ENCODE results near the gene PRIMA1. TPM values are rescaled to one million over a fixed set of nuclear protein-coding genes. Genes with fewer than 3 reads are reported as not detected.

Gene PRIMA1
- total RNA-seq, 6 donors from 2014 or later: under 0.01 to 1.8 (median 0.62) TPM

DNA sequence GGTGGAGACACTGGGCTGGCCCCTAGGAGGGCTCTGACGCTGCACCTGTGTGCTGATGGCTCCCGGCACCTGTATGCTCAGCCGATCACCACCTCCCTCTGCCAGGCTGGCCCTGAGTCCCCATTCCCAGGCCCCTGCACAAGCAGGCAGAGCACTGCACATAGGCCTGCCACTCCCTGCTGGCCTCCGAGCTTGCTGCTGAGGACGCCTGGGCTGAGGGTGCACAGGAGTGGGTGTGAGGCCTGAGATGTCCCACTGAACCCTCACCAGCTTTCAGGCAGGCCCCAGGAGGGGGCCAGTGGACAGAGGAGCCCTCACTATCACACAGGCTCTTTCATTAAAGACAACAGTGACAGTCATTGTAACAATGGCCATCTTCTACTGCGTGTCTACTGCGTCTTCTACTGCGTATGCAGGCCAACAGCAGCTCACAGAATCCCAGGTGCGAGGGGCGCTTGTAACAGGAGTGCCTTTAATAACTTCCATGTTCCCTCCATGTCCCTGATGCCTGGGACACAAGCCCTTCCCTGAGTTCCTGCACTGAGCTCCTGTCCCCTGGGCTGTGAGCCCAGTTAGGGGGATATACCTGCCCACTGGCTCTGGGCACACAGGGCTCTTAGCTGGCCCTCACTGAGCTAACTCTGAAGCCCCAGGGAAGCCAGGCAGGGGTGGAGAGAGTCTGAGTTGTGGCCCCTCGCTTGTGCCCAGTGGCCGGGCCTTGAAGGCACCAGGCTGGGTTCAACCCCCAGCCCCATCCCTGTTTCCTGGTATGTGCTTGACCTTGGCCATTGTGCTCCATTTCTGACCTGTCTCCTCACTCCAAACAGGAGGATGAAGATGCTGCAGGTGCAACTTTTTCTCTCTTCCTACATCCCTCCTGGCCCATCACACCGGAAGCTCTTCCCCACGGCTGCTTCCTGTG lies 71.3 kb downstream of the PRIMA1 start:
- 91 to 99% methylated on average over 7 to 14 of the region's 14 CpGs for WGBS, 2 donors
- ATAC-seq (ENCODE audit: low FRiP score in 2 of 2) (no peak), DNase-seq (peak in 1 of 2 donors; percentile 46)
- no peaks in the 10 kb centered on the region for H3K4me1 ChIP-seq
- TF ChIP-seq POLR2AphosphoS5 (IDR thresholded peaks at IDR 0.05): no peak
- TF ChIP-seq EP300 (IDR thresholded peaks at IDR 0.05): no peak
- TF ChIP-seq, protein P1, sequence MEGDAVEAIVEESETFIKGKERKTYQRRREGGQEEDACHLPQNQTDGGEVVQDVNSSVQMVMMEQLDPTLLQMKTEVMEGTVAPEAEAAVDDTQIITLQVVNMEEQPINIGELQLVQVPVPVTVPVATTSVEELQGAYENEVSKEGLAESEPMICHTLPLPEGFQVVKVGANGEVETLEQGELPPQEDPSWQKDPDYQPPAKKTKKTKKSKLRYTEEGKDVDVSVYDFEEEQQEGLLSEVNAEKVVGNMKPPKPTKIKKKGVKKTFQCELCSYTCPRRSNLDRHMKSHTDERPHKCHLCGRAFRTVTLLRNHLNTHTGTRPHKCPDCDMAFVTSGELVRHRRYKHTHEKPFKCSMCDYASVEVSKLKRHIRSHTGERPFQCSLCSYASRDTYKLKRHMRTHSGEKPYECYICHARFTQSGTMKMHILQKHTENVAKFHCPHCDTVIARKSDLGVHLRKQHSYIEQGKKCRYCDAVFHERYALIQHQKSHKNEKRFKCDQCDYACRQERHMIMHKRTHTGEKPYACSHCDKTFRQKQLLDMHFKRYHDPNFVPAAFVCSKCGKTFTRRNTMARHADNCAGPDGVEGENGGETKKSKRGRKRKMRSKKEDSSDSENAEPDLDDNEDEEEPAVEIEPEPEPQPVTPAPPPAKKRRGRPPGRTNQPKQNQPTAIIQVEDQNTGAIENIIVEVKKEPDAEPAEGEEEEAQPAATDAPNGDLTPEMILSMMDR (IDR thresholded peaks at IDR 0.05): no peak
- TF ChIP-seq POLR2A (IDR thresholded peaks at IDR 0.05): no peak
- H3K36me3 ChIP-seq: no peaks in the 10 kb centered on the region
- no peaks in the 10 kb centered on the region for H3K27me3 ChIP-seq
- no peaks in the 10 kb centered on the region for H3K9me3 ChIP-seq
- no peak overlapping the region for H3K27ac ChIP-seq
- H3K4me3 ChIP-seq: no peak overlapping the region

DNA sequence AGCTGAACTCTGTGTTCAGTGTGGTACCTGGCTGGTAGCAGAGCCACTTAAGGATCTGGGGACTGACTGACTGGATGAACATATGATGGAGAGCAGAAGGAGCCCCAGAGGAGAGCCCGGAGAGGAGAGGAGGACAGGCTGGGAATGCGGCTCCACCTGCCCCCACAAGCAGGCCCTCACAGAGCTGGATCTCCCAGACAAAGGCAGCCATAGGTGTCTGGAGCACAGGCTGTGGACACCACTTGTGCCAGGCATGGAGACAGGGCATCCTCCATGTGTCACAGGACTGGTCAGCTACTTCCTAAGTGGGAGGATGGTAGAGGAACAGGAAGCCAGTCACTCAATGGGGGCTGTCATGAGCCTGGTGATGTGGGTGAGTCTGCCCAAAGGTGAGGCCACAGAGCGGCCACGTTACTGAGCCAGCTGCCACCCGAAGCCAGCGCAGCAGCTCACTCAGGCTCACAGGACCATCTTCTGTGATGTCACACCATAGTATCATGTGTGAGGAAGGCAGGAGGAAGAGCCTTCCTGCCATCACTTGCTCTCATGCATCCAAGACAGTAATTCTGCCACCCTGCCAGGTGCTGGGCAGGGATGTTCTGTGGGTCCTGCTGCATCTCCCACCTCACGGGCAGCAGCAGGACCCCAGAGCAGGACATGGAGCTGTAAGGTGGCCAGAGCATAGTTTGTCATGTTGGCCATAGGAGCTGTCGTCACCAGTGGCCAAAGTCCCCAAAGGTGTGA lies 72.1 kb downstream of the PRIMA1 start:
- Histone ChIP-seq H3K4me1 (no peaks in the 10 kb centered on the region), H3K4me3 (no peak overlapping the region), H3K27ac (no peak overlapping the region), H3K36me3 (no peaks in the 10 kb centered on the region), H3K9me3 (no peaks in the 10 kb centered on the region), H3K27me3 (no peaks in the 10 kb centered on the region)
- no peak for ATAC-seq (ENCODE audit: low FRiP score in 2 of 2)
- DNase-seq: no peak
- 85 to 88% methylated on average over 2 to 6 of the region's 8 CpGs for WGBS, 2 donors
- no peak for TF ChIP-seq POLR2A (IDR thresholded peaks at IDR 0.05)
- no peak for TF ChIP-seq EP300 (IDR thresholded peaks at IDR 0.05)
- TF ChIP-seq POLR2AphosphoS5 (IDR thresholded peaks at IDR 0.05): no peak
- TF ChIP-seq, protein P1 (IDR thresholded peaks at IDR 0.05): no peak

DNA sequence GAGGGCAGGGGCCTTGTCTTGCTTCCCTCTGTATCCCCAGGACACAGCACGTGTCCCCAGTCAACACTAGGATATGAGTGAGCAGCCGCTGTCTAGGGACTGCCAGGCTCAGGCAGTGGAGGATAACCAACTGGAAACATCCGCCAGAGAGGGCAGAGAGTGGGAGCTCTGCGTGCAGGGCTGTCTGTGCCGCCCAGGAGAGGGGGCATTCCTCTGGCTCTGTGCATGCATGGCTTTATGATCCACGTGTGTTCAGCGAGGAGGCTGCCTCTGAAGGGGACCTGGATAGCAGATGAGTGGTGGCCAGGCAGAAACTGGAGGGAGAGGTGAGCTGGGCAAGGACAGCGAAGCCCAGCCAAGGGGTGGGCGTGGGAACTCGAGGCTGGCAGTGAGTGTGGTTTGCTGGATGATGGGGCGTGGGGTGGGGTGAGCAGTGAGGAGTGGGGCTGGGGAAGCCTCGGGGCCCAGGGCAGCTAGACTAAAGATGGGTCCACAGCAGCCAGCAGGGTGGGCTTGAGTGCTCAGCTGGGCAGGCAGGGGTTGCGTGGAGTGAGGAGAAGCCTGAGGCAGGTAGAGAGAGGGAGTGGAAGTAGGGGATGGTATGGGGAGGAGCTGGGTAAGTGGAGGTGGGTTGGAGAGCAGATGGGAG lies 72.9 kb downstream of the PRIMA1 start:
- H3K27ac ChIP-seq: no peak overlapping the region
- no peaks in the 10 kb centered on the region for H3K36me3 ChIP-seq
- H3K27me3 ChIP-seq: no peaks in the 10 kb centered on the region
- TF ChIP-seq, protein P1 (IDR thresholded peaks at IDR 0.05): no peak
- TF ChIP-seq POLR2AphosphoS5 (IDR thresholded peaks at IDR 0.05) (no peak), EP300 (IDR thresholded peaks at IDR 0.05) (no peak), POLR2A (IDR thresholded peaks at IDR 0.05) (no peak)
- WGBS, 2 donors: 82% methylated on average over 12 to 13 of the region's 13 CpGs
- ATAC-seq (ENCODE audit: low FRiP score in 2 of 2) (no peak), DNase-seq (no peak)
- H3K4me1 ChIP-seq: no peaks in the 10 kb centered on the region
- H3K4me3 ChIP-seq: no peak overlapping the region
- H3K9me3 ChIP-seq: no peaks in the 10 kb centered on the region

DNA sequence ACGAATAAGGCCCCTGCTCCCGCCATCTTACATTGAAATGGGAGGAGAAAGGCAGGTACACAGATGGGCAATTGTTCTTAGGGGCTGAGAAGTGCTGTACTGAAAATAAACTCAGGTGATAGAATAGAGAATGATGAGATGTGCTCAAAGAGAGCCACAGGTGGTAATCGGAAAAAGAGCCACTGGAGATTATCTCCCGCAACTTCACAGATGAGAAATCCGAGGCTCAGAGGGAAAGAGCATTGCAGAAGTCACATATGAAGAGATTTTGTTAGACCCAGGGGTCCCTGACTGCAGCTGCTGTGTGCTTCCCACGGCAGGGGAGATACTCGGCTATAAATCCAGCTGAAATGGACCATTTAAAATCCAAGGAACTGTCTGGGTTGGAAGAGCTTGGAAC lies 73.7 kb downstream of the PRIMA1 start:
- no peaks in the 10 kb centered on the region for H3K36me3 ChIP-seq
- no peaks in the 10 kb centered on the region for H3K9me3 ChIP-seq
- H3K4me1 ChIP-seq: no peaks in the 10 kb centered on the region
- H3K27ac ChIP-seq: no peak overlapping the region
- ATAC-seq (ENCODE audit: low FRiP score in 2 of 2) (no peak), DNase-seq (no peak)
- H3K27me3 ChIP-seq: no peaks in the 10 kb centered on the region
- 77 to 86% methylated on average over 7 of the region's 7 CpGs for WGBS, 2 donors
- H3K4me3 ChIP-seq: no peak overlapping the region
- no peak for TF ChIP-seq POLR2A (IDR thresholded peaks at IDR 0.05)
- no peak for TF ChIP-seq EP300 (IDR thresholded peaks at IDR 0.05)
- TF ChIP-seq, protein P1 (IDR thresholded peaks at IDR 0.05): no peak
- no peak for TF ChIP-seq POLR2AphosphoS5 (IDR thresholded peaks at IDR 0.05)
